ENCODE results near the gene MRM3. TPM values are rescaled to one million over a fixed set of nuclear protein-coding genes. Genes with fewer than 3 reads are reported as not detected.
"Not testable (repeated sequence)": the region's sequence is repeated elsewhere in the genome, so short reads cannot be mapped to it uniquely, and the experiment has no call there.

The MRM3 gene
- total RNA-seq, 1 experiment from 2014 or later = 33.4 TPM

DNA sequence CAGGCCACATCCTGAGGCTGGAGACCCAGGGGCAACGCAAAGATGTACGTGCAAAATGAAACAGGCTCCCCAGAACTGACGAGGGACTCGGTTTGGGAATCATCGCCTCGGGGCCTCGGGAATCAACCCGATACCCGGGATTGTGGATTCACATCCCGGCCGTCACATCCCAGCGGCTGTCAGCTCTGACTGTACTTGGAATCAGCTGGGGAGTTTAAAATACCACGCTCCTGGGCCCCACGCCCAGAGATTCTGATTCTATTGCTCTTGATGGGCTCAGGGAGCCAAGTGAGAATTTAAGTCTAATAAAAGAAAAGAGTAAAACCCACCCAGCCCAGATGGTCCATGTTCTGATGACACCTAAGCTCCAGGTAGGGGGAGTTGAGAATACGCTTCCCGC is 42.2 kb downstream of the MRM3 start:
- no peak for DNase-seq (ENCODE audit: low spot score)

DNA sequence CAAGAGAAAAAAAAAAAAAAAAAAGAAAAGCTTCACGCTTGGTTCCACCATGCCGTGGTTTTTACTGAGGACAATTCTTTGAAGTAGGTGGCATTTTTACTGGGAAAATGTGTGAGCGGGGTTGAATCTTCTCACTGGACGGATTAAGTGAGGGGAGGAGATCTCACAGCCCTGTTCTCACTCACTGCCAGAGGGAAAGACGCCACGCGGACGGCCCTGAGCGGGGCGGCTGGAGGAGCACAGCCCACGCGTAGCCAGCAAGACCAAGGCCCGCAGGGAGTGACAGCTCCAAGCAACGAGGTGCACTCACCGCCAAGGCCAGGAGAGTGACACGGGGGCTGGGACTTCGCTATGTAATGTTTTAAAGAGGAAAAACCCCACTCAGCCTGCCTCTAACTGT is 43.1 kb downstream of the MRM3 start:
- DNase-seq (ENCODE audit: low spot score) = no peak

DNA sequence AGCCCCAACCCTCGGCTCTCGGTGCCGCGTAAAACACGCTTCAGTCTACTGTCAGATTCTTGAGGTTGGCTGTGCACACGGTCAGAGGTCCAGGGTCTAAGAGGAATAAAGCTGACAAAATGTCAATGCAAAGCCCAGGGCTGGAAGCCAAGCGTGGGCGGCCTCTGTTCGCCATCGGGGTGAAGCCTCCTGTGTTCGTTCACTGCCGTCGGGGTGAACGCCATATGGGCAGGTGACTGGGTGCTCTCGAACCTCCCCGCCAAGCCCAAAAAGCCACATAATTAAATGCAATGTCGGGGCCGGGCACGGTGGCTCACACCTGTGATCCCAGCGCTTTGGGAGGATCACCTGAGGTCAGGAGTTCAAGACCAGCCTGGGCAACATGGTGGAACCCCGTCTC is 44.6 kb downstream of the MRM3 start:
- DNase-seq (ENCODE audit: low spot score) = no peak

DNA sequence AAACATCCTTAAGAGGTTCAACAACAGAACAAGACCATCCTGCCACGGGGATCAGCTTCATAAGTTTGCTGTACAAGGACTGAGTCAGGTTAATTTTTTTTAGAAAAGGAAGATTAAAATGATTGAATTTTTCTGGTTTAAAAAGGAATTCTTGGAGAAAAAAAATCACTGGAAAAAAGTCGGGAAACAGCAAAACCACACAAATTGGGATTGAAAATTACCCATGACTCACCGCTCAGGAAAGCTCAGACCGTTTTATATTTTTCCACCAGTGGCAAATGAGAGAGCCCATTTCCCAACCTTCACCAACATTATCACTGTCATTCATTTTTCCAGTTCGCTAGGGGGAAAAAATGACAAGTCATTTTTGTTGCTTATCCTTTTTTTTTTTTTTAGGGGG is 46.6 kb downstream of the MRM3 start:
- DNase-seq (ENCODE audit: low spot score) = no peak

DNA sequence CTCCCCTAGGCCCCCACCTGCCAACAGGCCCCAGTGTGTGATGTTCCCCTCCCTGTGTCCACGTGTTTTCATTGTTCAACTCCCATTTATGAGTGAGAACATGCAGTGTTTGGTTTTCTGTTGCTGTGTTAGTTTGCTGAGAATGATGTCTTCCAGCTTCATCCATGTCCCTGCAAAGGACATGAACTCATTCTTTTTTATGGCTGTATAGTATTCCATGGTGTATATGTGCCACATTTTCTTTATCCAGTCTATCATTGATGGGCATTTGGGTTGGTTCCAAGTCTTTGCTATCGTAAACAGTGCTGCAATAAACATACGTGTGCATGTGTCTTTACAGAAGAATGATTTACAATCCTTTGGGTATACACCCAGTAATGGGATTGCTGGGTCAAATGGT is 47.5 kb downstream of the MRM3 start:
- DNase-seq (ENCODE audit: low spot score) = not testable (repeated sequence)

DNA sequence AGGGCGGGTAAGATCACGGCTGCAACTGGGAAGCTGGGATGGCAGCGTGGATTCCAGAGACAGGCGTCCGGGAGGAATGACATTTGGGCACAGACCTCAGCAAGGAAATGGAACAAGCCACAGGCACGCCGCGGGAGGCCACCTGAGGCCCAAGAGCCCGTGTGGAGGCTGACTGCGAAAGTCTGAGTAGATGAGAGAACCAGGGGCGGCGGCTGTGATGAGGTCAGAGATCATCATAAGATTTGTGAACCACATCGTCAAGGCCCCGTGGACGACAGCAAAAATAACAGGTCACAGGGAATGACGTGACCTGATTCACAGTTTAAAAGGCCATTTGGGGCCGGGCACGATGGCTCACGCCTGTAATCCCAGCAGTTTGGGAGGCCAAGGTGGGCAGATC is 48.2 kb downstream of the MRM3 start:
- no peak for DNase-seq (ENCODE audit: low spot score)

DNA sequence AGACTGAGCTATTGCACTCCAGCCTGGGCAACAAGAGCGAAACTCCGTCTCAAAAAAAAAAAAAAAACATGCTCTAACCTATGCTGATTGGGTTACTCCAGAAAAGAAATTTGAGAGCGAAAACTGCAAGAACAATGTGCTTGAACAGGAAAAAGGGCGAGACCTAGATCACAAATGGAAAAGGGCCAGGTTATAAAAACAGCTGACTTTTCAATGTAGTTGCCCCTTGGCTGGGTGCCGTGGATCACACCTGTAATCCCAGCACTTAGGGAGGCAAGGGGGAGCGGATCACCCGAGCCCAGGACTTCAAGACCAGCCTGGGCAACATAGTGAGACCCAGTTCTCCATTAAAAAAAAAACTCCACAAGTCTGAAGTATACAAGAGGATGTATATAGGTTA is 48.8 kb downstream of the MRM3 start:
- no peak for DNase-seq (ENCODE audit: low spot score)

DNA sequence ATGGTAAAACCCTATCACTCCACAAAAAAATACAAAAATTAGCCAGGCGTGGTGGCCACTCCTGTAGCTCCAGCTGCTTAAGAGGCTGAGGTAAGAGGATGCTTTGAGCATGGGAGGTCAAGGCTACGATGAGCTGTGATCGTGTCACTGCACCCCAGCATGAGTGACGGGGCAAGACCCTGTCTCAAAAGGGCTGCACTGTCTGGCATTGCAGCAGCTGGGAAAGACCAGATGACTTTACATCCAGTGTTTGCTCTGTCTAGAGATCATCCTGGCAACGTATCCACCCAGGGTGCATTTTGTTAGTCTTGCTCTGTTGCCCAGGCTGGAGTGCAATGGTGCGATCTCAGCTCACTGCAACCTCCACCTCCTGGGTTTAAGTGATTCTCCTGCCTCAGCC is 52.0 kb downstream of the MRM3 start:
- no peak for DNase-seq (ENCODE audit: low spot score)

DNA sequence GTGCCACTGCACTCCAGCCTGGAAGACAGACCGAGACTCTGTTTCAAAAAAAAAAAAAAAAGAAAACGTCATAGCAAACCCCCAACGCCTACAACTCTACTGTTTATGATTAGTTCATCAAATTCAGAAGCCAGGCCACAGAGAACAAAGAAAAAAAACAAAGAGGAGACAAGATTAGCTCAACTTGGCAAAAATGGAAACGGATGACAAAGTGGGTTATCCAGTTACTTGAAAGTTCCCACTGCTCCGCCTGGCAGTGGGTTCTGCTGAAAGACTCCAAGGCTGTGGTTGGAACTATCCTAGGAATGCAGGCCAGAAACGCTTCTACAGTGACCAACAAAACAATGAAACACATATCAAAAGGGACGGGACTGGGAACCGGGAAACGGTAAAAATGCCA is 53.1 kb downstream of the MRM3 start:
- DNase-seq (ENCODE audit: low spot score) = peak; percentile 95

DNA sequence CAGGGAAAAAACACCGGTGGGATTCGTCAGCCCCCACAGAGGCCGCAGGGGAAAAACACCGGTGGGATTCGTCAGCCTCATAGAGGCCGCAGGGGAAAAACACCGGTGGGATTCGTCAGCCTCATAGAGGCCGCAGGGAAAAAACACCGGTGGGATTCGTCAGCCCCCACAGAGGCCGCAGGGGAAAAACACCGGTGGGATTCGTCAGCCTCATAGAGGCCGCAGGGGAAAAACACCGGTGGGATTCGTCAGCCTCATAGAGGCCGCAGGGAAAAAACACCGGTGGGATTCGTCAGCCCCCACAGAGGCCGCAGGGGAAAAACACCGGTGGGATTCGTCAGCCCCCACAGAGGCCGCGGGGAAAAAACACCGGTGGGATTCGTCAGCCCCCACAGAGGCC is 53.6 kb downstream of the MRM3 start:
- not testable (repeated sequence) for DNase-seq (ENCODE audit: low spot score)

DNA sequence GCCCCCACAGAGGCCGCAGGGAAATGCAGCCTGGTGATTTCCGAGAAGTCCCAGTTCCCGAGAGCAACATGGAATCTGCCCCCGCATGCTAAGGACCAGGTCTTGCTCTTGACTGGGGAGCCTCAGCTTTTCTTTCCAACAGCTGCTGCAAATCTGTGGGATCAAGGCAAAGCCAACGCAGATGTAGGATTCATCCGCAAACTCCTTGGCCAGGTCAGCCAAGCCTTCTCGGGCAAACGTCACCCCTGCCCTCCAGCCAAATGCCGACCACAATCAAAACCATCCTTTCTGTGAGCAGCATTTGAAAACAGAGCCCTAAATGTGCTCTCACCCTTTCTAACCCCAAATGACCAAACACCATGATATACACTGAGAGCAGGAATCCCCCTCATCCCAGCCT is 54.0 kb downstream of the MRM3 start:
- DNase-seq (ENCODE audit: low spot score) = peak; percentile 73

DNA sequence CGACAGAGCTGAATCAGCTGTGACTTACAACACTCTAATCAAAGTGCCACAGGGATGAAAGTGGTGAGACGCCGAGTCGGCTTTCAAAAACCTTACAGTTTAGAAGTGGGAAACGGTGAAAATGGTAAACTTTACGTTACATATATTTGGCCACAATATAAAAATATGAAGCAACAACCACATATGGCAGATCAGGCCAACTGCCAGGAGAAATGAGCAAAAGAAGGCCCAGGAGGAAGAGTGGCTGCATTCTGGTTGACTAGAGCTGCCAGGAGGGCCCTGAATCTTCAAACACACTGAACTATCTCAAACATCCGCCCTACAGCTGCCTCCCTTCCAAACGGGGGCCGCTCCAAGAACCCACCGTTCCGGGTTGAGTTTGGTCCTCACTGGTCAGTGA is 56.3 kb downstream of the MRM3 start:
- no peak for DNase-seq (ENCODE audit: low spot score)

DNA sequence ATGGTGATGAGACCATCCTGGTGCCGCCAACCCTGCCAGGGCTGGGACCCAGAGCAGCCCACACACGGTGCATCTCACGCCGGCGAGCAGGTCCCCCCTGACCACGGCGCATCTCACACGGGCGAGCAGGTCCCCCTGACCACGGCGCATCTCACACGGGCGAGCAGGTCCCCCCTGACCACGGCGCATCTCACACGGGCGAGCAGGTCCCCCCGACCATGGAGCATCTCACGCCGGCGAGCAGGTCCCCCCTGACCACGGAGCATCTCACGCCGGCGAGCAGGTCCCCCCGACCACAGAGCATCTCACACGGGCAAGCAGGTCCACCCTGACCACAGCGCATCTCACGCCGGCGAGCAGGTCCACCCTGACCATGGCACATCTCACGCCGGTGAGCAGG is 59.2 kb downstream of the MRM3 start:
- peak; percentile 61 for DNase-seq (ENCODE audit: low spot score)

Other genes with a start within 250 kb of the MRM3 start
- gene VPS53, start 67.5 kb upstream of the MRM3 start, total RNA-seq (2014; rRNA removed; shearing (Covaris generic)) = 5.7 and 8.9 TPM in 2 replicates
- 42.5 and 51.4 TPM in 2 replicates for gene TLCD3A, start 49.8 kb upstream of the MRM3 start, total RNA-seq (2014; rRNA removed; shearing (Covaris generic))
- 10.8 and 17.5 TPM in 2 replicates for gene GEMIN4, start 30.1 kb upstream of the MRM3 start, total RNA-seq (2014; rRNA removed; shearing (Covaris generic))
- gene GLOD4, start 73 bp upstream of the MRM3 start, total RNA-seq (2014; rRNA removed; shearing (Covaris generic)) = 145 and 156 TPM in 2 replicates
- 47.1 and 51.8 TPM in 2 replicates for gene NXN, start 197.4 kb downstream of the MRM3 start, total RNA-seq (2014; rRNA removed; shearing (Covaris generic))
- gene TIMM22, start 214.8 kb downstream of the MRM3 start, total RNA-seq (2014; rRNA removed; shearing (Covaris generic)) = 34.0 and 36.9 TPM in 2 replicates